Colonic mucosa (tissue), 4 donors: Measurements from ENCODE around the gene CLCN2. TPM values are rescaled to one million over a fixed set of nuclear protein-coding genes. Genes with fewer than 3 reads are reported as not detected.

Experiments
- DNase-seq: peaks from one replicate; pipeline ENCODE4 v3.0.0-alpha.2; 2020
- H3K27ac ChIP-seq: fragments of 200-600 bp; one replicate; pipeline ENCODE4 v1.8.0; 2021
- H3K27me3 ChIP-seq: fragments of 200-600 bp; one replicate; pipeline ENCODE4 v1.8.0; 2021
- H3K36me3 ChIP-seq: fragments of 200-600 bp; one replicate; pipeline ENCODE4 v1.8.0; 2021
- H3K4me1 ChIP-seq: fragments of 200-600 bp; one replicate; pipeline ENCODE4 v1.8.0; 2021; ENCODE audit warnings: mild to moderate bottlenecking
- H3K4me3 ChIP-seq: fragments of 200-600 bp; one replicate; pipeline ENCODE4 v1.8.0; 2021
- H3K9ac ChIP-seq, 2 donors: one replicate each; pipeline ENCODE4 v1.7.0; 2013; ENCODE audit warnings: control low read depth in 2 of 2, low read depth in 2 of 2, low read length in 2 of 2
- H3K9me3 ChIP-seq: fragments of 200-600 bp; one replicate; pipeline ENCODE4 v1.8.0; 2021
- CTCF ChIP-seq: fragments of 200-600 bp; IDR thresholded peaks from one replicate; pipeline ENCODE4 v1.8.0; 2022; ENCODE audit warnings: antibody characterized with exemption, mild to moderate bottlenecking
- intact Hi-C: fragments of 100-400 bp; cut with DNase I; formaldehyde crosslinking; loops from one replicate; pipeline ENCODE4 v1.14.1; 2022
- total RNA-seq, 2 donors: library from RNA; stranded (reverse); fragmentation: NEBNext Ultra II Directional in 1 of 2; extraction: Animal tissue kit (Norgen Biotek cat#: 25700) in 1 of 2; gene quantifications; one replicate each; pipeline ENCODE4 v1.2.1, GENCODE V29; 2021
- donor health status: healthy.
- donor health status: DM: no; HTN: no; CAD: no.
- donor health status: DM: no; HTN: no; CAD: no.

CLCN2 gene
- total RNA-seq, 2 donors from 2014 or later: 61.1 to 71.6 TPM

GRCh38 chr3:184325715-184326369 lies 35.6 kb downstream of the CLCN2 start:
- no peak for DNase-seq
- Histone ChIP-seq H3K4me3 (no peak overlapping the region), H3K27ac (no peak overlapping the region), H3K36me3 (peaks cover 54% of the 10 kb centered on the region), H3K9ac (no peak overlapping the region), H3K27me3 (no peaks in the 10 kb centered on the region), H3K9me3 (no peaks in the 10 kb centered on the region), H3K4me1 (no peaks in the 10 kb centered on the region)
- no peak for TF ChIP-seq CTCF
- intact Hi-C loops: no loop called here

GRCh38 chr3:184325269-184325668 lies 36.1 kb downstream of the CLCN2 start:
- DNase-seq: no peak
- no peak overlapping the region for H3K4me3 ChIP-seq
- H3K9ac ChIP-seq: no peak overlapping the region
- TF ChIP-seq CTCF: no peak
- H3K9me3 ChIP-seq: no peaks in the 10 kb centered on the region
- intact Hi-C loops: no loop called here
- no peaks in the 10 kb centered on the region for H3K4me1 ChIP-seq
- no peak overlapping the region for H3K27ac ChIP-seq
- peaks cover 54% of the 10 kb centered on the region for H3K36me3 ChIP-seq
- no peaks in the 10 kb centered on the region for H3K27me3 ChIP-seq

DNA sequence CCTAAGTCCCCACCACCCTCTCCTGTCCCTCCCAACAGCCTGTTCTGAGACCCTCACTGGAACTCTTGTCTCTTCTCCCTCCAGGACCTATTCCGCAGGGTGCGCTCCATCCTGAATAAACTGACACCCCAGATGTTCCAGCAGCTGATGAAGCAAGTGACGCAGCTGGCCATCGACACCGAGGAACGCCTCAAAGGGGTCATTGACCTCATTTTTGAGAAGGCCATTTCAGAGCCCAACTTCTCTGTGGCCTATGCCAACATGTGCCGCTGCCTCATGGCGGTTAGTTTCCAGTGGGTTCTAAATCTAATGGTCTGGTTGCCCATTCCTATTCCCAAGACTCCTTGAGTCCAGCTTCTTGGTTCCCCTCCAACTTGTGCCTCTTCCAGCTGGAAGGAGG lies 37.7 kb downstream of the CLCN2 start:
- no peak overlapping the region for H3K4me3 ChIP-seq
- no peak overlapping the region for H3K9ac ChIP-seq
- DNase-seq: no peak
- intact Hi-C loops: no loop called here
- peaks cover 4% of the 10 kb centered on the region for H3K4me1 ChIP-seq
- no peak overlapping the region for H3K27ac ChIP-seq
- H3K27me3 ChIP-seq: no peaks in the 10 kb centered on the region
- peaks cover 47% of the 10 kb centered on the region for H3K36me3 ChIP-seq
- no peaks in the 10 kb centered on the region for H3K9me3 ChIP-seq
- no peak for TF ChIP-seq CTCF

DNA sequence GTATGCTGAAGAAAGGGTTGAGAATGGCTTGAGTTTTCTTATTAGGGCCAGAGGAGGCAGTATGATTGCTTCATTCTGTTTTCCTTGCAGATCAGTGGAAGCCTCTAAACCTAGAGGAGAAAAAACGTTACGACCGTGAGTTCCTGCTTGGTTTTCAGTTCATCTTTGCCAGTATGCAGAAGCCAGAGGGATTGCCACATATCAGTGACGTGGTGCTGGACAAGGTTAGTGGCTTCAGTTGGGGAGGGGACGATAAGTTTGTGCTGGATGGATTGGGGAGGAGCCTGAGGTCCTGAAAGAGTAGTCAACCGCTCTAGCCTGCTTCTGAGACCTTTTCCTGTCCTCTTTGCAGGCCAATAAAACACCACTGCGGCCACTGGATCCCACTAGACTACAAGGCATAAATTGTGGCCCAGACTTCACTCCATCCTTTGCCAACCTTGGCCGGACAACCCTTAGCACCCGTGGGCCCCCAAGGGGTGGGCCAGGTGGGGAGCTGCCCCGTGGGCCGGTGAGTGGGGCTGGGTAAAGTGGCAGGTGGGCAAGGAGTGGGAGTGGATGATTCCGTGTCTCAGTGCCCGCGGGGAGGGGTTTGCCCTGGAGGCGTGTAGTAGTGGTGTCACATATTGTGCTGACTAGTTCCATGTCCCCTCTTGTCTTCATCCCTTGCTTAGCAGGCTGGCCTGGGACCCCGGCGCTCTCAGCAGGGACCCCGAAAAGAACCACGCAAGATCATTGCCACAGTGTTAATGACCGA lies 38.5 kb downstream of the CLCN2 start:
- H3K9ac ChIP-seq: no peak overlapping the region
- H3K4me3 ChIP-seq: no peak overlapping the region
- H3K27me3 ChIP-seq: no peaks in the 10 kb centered on the region
- no peak for DNase-seq
- peaks cover 4% of the 10 kb centered on the region for H3K4me1 ChIP-seq
- TF ChIP-seq CTCF: no peak
- H3K9me3 ChIP-seq: no peaks in the 10 kb centered on the region
- H3K27ac ChIP-seq: no peak overlapping the region
- peaks cover 46% of the 10 kb centered on the region for H3K36me3 ChIP-seq
- intact Hi-C loops: no loop called here

DNA sequence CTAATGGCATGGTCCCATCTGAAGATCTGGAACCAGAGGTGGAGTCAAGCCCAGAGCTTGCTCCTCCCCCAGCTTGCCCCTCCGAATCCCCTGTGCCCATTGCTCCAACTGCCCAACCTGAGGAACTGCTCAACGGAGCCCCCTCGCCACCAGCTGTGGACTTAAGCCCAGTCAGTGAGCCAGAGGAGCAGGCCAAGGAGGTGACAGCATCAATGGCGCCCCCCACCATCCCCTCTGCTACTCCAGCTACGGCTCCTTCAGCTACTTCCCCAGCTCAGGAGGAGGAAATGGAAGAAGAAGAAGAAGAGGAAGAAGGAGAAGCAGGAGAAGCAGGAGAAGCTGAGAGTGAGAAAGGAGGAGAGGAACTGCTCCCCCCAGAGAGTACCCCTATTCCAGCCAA lies 39.7 kb downstream of the CLCN2 start:
- DNase-seq: no peak
- peaks cover 13% of the 10 kb centered on the region for H3K4me1 ChIP-seq
- no peak for TF ChIP-seq CTCF
- H3K9me3 ChIP-seq: no peaks in the 10 kb centered on the region
- H3K36me3 ChIP-seq: peaks cover 34% of the 10 kb centered on the region
- no peaks in the 10 kb centered on the region for H3K27me3 ChIP-seq
- no peak overlapping the region for H3K27ac ChIP-seq
- H3K4me3 ChIP-seq: no peak overlapping the region
- no peak overlapping the region for H3K9ac ChIP-seq
- intact Hi-C loops: no loop called here
